Neural progenitor cell (in vitro differentiated cells): Measurements from ENCODE around the gene KAT2B. TPM values are rescaled to one million over a fixed set of nuclear protein-coding genes. Genes with fewer than 3 reads are reported as not detected.

ENCODE experiments used
- DNase-seq: peaks from one replicate; pipeline ENCODE4 v3.0.0-alpha.2; 2016; ENCODE audit warnings: low spot score
- H2AFZ ChIP-seq: fragments of 200-600 bp; sonication (generic); replicated peaks from 2 replicates; pipeline ENCODE4 v1.6.1; 2016; ENCODE audit warnings: antibody characterized with exemption
- H3F3A ChIP-seq: fragments of 200-600 bp; sonication (generic); 2 replicates; pipeline ENCODE4 v1.6.1; 2016; ENCODE audit warnings: antibody characterized with exemption, low read depth
- H3K27ac ChIP-seq: fragments of 200-600 bp; sonication (generic); 2 replicates; pipeline ENCODE4 v1.5.1; 2016; ENCODE audit warnings: mild to moderate bottlenecking
- H3K27me3 ChIP-seq: fragments of 200-600 bp; sonication (generic); 2 replicates; pipeline ENCODE4 v1.6.1; 2016; ENCODE audit warnings: mild to moderate bottlenecking, moderate library complexity
- H3K36me3 ChIP-seq: fragments of 200-600 bp; sonication (generic); 2 replicates; pipeline ENCODE4 v1.5.1; 2016
- H3K4me1 ChIP-seq: fragments of 200-600 bp; sonication (generic); 2 replicates; pipeline ENCODE4 v1.6.1; 2016; ENCODE audit warnings: mixed run types
- H3K4me2 ChIP-seq: fragments of 200-600 bp; sonication (generic); 2 replicates; pipeline ENCODE4 v1.6.1; 2016
- H3K4me3 ChIP-seq: fragments of 200-600 bp; sonication (generic); 2 replicates; pipeline ENCODE4 v1.5.1; 2016
- H3K79me2 ChIP-seq: fragments of 200-600 bp; sonication (generic); 2 replicates; pipeline ENCODE4 v1.6.1; 2016; ENCODE audit warnings: low read depth
- H3K9ac ChIP-seq: fragments of 200-600 bp; sonication (generic); 2 replicates; pipeline ENCODE4 v1.6.1; 2016
- H3K9me3 ChIP-seq: fragments of 200-600 bp; sonication (generic); 2 replicates; pipeline ENCODE4 v1.5.1; 2016; ENCODE audit warnings: low read depth
- H4K20me1 ChIP-seq: fragments of 200-600 bp; sonication (generic); 2 replicates; pipeline ENCODE4 v1.6.1; 2016; ENCODE audit warnings: low read depth
- H3K27ac Mint-ChIP-seq: 3 replicates; pipeline ENCODE4 v1.8.0; 2021; ENCODE audit warnings: mixed read lengths
- H3K27me3 Mint-ChIP-seq: 2 replicates; pipeline ENCODE4 v1.8.0; 2022; ENCODE audit warnings: low read depth, mild to moderate bottlenecking, inconsistent platforms, moderate library complexity, mixed read lengths; ENCODE audit not compliant: insufficient read depth
- H3K36me3 Mint-ChIP-seq: 3 replicates; pipeline ENCODE4 v1.8.0; 2021; ENCODE audit warnings: mixed read lengths
- H3K4me1 Mint-ChIP-seq: 3 replicates; pipeline ENCODE4 v1.8.0; 2021; ENCODE audit warnings: mixed read lengths
- H3K4me3 Mint-ChIP-seq: 3 replicates; pipeline ENCODE4 v1.8.0; 2021; ENCODE audit warnings: mild to moderate bottlenecking, moderate library complexity, mixed read lengths
- H3K9me3 Mint-ChIP-seq: 3 replicates; pipeline ENCODE4 v1.8.0; 2020; ENCODE audit warnings: mixed read lengths
- CTCF ChIP-seq: fragments of 200-600 bp; sonication (generic); IDR thresholded peaks from 2 replicates; pipeline ENCODE4 v1.5.1; 2017; ENCODE audit warnings: antibody characterized with exemption, mild to moderate bottlenecking
- EZH2 ChIP-seq: fragments of 200-600 bp; sonication (generic); IDR thresholded peaks from 2 replicates; pipeline ENCODE4 v1.6.1; 2017; ENCODE audit warnings: antibody characterized with exemption, mild to moderate bottlenecking, moderate library complexity
- EZH2phosphoT487 ChIP-seq: fragments of 200-600 bp; sonication (generic); IDR thresholded peaks from 2 replicates; pipeline ENCODE4 v1.6.1; 2017; ENCODE audit warnings: antibody characterized with exemption
- total RNA-seq: library from RNA; depleted of rRNA; stranded (reverse); fragments of >200 nt; gene quantifications from 2 replicates; pipeline ENCODE4 v1.2.3, GENCODE V29; 2015; ENCODE audit warnings: low replicate concordance

Gene KAT2B
- total RNA-seq, 1 donor from 2014 or later, result 21.6 TPM

GRCh38 chr3:20083253-20083652, 43.0 kb downstream of the KAT2B start:
- Mint-ChIP-seq H3K4me3 (no peak overlapping the region), H3K4me1 (peaks cover 21% of the 10 kb centered on the region), H3K27ac (no peak overlapping the region), H3K27me3 (peaks cover 3% of the 10 kb centered on the region), H3K36me3 (no peaks in the 10 kb centered on the region), H3K9me3 (no peaks in the 10 kb centered on the region)
- H3K4me3 ChIP-seq, result no peak overlapping the region
- no peaks in the 10 kb centered on the region for H3K79me2 ChIP-seq
- no peaks in the 10 kb centered on the region for H4K20me1 ChIP-seq
- no peak overlapping the region for H3K9ac ChIP-seq
- no peaks in the 10 kb centered on the region for H3K27me3 ChIP-seq
- no peaks in the 10 kb centered on the region for H3K36me3 ChIP-seq
- H3K9me3 ChIP-seq, result no peaks in the 10 kb centered on the region
- H3K4me2 ChIP-seq, result no peak overlapping the region
- no peak for TF ChIP-seq EZH2phosphoT487
- TF ChIP-seq EZH2, result no peak
- no peak for TF ChIP-seq CTCF
- DNase-seq, result no peak
- no peak overlapping the region for H3K27ac ChIP-seq
- peaks cover 20% of the 10 kb centered on the region for H3K4me1 ChIP-seq
- H2AFZ ChIP-seq, result no peak overlapping the region
- no peaks in the 10 kb centered on the region for H3F3A ChIP-seq

GRCh38 chr3:20083953-20084352, 43.7 kb downstream of the KAT2B start:
- no peaks in the 10 kb centered on the region for H3K27me3 ChIP-seq
- no peaks in the 10 kb centered on the region for H3K79me2 ChIP-seq
- H3K4me1 ChIP-seq, result peaks cover 18% of the 10 kb centered on the region
- no peak overlapping the region for H3K9ac ChIP-seq
- no peaks in the 10 kb centered on the region for H3K9me3 ChIP-seq
- no peak overlapping the region for H3K4me2 ChIP-seq
- peaks cover 3% of the 10 kb centered on the region for H3K27me3 Mint-ChIP-seq
- peaks cover 2% of the 10 kb centered on the region for H3K9me3 Mint-ChIP-seq
- DNase-seq, result no peak
- no peaks in the 10 kb centered on the region for H3K36me3 Mint-ChIP-seq
- TF ChIP-seq EZH2phosphoT487 (no peak), EZH2 (no peak), CTCF (no peak)
- no peaks in the 10 kb centered on the region for H3F3A ChIP-seq
- peaks cover 21% of the 10 kb centered on the region for H3K4me1 Mint-ChIP-seq
- H4K20me1 ChIP-seq, result no peaks in the 10 kb centered on the region
- H3K4me3 Mint-ChIP-seq, result no peak overlapping the region
- no peaks in the 10 kb centered on the region for H3K36me3 ChIP-seq
- H3K27ac ChIP-seq, result no peak overlapping the region
- H3K4me3 ChIP-seq, result no peak overlapping the region
- H3K27ac Mint-ChIP-seq, result no peak overlapping the region
- no peak overlapping the region for H2AFZ ChIP-seq

GRCh38 chr3:20091331-20092047, 51.2 kb downstream of the KAT2B start:
- Histone ChIP-seq H4K20me1 (no peaks in the 10 kb centered on the region), H3K4me2 (no peak overlapping the region), H3K4me3 (no peak overlapping the region), H3K4me1 (no peaks in the 10 kb centered on the region), H3K9me3 (peaks cover 6% of the 10 kb centered on the region), H3K27ac (no peak overlapping the region), H3F3A (no peaks in the 10 kb centered on the region), H3K79me2 (peaks cover 16% of the 10 kb centered on the region), H2AFZ (no peak overlapping the region), H3K36me3 (no peaks in the 10 kb centered on the region), H3K27me3 (no peaks in the 10 kb centered on the region), H3K9ac (no peak overlapping the region)
- no peak overlapping the region for H3K27ac Mint-ChIP-seq
- no peak for TF ChIP-seq EZH2phosphoT487
- no peak for TF ChIP-seq EZH2
- TF ChIP-seq CTCF, result no peak
- H3K36me3 Mint-ChIP-seq, result no peaks in the 10 kb centered on the region
- no peak for DNase-seq
- H3K4me3 Mint-ChIP-seq, result no peak overlapping the region
- H3K4me1 Mint-ChIP-seq, result peaks cover 4% of the 10 kb centered on the region
- H3K27me3 Mint-ChIP-seq, result peaks cover 2% of the 10 kb centered on the region
- H3K9me3 Mint-ChIP-seq, result peaks cover 13% of the 10 kb centered on the region
